Activated naive CD8-positive, alpha-beta T cell treated with anti-CD3 and anti-CD28 coated beads, Interleukin-2, amount 50 U/mL, for 16 hours (primary cell): ENCODE data around the gene UAP1L1.
A peak's percentile ranks its signal among the peaks of the same experiment; 100 is the strongest.
"Not testable (repeated sequence)": the region's sequence is repeated elsewhere in the genome, so short reads cannot be mapped to it uniquely, and the experiment has no call there.

ENCODE experiments used
- DNase-seq: peaks from one replicate; pipeline ENCODE4 v3.0.0-alpha.2; 2020; ENCODE audit warnings: low read depth, low spot score

Gene UAP1L1

DNA sequence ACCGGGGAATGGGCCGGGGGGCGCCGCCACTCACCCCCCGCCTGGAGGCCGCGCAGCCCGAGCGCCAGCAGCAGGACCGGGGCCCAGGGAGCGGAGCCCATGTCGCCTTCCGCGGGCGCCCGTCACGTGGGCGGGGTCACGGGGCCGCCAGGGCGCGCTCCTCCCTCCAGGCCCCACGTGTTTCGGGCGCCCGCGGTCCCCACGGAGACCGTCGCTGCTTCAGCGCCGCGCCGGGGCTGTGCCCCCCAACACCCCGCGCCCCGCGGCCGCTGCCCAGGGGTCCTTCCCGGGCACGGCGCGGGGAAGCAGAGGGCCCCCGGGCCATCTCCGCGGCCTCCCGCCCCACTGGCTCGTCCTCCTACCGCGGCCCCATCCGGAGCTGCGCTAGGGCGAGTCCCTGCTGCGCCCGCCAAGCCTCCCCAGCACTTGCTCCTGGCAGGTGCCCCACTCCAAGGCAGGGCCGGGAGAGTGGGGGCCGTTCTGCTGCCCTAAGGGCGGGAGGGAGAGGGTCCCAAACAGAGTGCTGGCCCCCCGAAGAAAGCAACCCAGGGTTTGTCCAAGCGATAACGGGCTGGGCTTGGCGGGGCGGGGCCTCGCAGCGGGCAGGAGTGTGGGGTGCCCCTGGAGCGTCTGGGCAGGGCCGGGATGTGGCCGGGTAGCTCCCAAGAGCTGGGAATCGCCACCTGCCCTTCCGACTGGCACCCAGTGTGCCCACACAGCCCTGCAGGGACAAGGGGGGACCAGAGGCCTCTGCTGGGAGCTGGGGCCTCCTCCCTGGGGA is 37.5 kb downstream of the UAP1L1 start, which contains the start of gene DPP7:
TSS of gene DPP7 (minus strand) at position 121 of the 781 bp plus-strand sequence. CDS start at position 101, 20 bp downstream.
- DNase-seq = peak; percentile 55

DNA sequence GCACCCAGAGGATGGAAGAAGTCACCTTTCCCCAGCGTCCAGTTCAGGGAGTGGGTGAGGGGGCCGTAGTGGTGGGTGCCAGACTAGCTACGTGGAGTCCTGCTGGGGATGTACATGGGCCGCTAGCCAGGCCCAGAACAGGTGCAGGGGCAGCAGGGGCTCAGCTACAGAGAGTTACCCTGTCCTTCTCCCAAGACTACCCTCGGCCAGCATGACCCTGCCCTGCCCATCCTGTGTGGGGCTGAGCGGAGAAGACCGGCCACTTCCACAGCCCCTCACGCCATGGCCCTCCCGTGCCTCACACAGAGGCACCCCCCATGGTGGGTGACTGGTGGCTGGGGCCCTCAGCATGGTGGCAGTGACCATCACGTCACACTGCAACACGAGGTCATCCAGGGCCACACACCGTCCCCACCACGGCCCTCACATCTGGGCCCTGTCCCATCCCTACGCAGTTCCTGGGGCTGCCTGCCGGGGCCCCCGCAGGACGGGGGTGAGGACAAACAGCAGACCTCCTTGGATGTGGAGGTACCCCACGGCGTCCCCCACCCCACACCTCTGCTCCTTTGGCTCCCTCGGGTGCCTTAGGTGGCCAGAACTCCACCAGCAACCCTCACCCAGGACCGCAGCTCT is 38.2 kb downstream of the UAP1L1 start:
- DNase-seq = no peak

DNA sequence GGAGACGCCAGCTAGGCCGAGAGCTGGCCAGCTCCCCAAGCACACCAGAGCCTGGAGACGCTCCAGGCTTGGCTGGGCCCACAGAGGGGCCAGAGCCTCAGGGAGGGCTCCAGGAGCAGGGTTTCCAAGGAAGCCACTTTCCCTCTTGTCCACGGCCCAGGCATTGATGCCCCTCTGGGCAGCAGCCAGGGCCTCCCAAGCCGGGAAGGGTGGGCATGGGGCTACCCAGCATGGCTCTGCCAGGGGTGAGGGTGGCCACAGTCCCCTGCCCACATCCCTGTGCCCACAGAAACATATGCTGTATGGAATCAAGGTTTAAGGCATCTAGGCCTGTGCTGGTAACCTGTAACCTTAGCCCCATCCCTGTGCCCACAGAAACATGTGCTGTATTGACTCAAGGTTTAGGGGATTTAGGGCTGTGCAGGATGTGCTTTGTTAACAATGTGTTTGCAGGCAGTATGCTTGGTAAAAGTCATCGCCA is 38.8 kb downstream of the UAP1L1 start:
- no peak for DNase-seq

DNA sequence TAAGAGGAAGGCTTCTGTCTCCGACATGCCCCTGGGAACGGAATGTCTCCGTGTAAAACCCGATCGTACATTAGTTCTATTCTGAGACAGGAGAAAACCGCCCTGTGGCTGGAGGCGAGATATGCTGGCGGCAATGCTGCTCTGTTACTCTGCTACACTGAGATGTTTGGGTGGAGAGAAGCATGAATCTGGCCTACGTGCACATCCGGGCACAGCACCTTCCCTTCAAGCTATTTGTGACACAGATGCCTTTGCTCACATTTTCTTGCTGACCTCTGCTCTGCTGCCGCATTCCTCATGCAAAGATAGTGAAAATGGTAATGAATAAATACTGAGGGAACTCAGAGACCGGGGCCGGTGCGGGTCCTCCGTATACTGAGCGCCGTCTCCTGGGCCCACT is 39.4 kb downstream of the UAP1L1 start:
- DNase-seq = no peak

DNA sequence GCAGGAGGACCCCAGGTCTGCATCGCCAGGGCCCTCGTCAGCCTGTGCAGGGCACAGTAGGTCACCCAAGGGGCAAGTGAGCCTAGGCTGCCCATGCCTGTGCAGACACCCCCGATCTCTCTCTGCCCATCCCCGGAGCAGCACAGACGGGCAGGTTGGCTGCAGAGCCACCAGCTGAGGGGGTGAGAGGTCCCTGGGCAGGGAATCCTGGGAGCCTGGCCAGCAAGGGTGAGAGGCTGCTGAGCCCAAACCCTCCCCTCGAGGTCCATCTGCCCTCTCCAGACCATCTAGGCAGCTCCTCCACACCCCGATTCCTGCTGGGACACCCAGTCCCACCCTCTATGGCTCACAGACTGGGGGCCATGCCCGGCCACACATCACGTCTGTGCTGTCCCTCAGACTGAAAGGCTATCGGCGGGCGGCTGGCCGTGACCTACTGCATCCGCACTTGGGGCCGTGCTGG is 40.0 kb downstream of the UAP1L1 start:
- DNase-seq = no peak

DNA sequence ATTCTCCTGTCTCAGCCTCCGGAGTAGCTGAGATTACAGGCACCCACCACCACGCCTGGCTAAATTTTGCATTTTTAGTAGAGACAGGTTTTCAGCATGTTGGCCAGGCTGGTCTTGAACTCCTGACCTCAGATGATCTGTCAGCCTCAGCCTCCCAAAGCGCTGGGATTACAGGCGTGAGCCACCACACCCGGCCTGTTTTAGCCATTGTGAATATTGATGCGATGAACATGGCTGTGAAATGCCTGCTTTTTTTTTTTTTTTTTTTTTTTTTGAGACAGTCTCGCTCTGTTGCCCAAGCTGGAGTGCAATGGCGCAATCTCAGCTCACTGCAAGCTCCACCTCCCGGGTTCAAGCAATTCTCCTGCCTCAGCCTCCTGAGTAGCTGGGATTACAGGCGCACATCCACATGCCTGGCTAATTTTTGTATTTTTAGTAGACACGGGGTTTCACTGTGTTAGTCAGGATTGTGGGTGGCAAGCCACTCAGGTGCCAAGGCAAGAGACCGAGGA is 40.8 kb downstream of the UAP1L1 start:
- not testable (repeated sequence) for DNase-seq

DNA sequence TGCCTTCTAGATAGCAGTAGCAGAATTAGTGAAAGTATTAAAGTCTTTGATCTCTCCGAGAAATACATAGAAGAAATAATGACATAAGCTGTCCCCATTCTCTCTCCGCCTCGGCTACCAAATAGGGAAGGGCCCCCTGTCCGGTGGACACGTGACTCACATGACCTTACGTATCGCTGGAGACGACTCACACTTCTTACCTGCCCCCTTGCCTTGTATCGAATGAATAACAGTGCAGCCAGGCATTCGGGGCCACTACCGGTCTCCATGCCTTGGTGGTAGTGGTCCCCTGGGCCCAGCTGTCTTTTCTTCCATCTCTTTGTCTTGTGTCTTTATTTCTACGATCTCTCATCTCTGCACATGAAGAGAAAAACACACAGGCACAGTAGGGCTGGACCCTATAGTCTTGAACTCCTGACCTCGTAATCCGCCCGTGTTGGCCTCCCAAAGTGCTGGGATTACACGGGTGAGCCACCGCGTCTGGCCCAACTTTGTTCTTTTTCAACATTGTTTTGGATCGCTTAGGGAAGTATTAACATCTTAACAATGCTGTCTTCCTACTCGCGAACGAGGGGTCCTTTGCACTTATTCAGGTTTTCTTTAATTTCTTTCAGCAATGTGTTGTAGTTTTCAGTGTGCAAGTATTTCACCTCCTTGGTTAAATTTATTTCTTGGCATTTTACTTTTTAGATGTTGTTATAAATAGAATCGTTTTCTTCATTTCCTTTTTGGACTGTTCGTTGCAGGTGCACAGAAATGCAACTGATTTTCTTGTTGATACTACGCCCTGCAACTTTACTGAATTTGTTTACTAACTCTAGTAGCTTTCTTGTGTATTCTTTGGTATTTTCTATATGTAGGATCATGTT is 44.8 kb downstream of the UAP1L1 start:
- DNase-seq = not testable (repeated sequence)

DNA sequence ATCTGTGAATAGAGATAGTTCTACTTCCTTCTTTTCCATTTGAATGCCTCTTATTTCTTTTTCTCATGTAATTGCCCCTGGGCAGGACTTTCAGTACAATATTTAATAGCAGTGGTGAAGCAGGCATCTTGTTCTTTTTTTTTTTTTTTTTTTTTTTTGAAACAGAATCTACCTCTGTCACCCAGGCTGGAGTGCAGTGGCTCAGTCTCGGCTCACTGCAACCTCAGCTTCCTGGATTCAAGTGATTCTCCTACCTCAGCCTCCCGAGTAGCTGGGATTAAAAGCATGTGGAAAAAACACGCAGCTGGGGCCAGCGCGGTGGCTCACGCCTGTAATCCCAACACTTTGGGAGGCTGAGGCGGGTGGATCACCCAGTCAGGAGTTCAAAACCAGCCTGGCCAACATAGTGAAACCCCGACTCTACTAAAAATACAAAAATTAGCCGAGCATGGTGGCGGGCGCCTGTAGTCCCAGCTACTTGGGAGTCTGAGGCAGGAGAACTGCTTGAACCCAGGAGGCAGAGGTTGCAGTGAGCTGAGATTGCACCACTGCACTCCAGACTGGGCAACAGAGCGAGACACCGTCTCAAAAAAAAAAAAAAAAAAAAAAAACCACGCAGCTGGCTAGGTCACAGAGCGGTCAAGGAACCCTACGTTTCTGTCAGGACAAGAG is 45.6 kb downstream of the UAP1L1 start:
- not testable (repeated sequence) for DNase-seq

DNA sequence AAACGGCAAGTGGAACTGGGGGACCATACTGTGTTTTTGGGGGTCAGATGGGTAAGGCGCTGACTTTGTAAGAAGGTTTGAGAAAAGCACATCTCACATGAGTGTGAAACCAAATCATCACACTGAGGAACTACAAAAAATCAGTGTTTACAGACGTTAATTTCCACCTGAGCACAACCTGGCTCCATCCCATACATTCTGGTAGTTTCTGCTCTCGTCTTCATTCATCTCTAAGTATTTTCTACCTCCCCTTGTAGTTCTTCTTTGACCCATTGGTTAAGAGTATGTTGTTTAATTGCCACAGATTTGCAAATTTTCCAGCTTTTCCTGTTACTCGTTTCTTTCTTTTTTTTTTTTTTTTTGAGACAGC is 46.1 kb downstream of the UAP1L1 start:
- DNase-seq = no peak

DNA sequence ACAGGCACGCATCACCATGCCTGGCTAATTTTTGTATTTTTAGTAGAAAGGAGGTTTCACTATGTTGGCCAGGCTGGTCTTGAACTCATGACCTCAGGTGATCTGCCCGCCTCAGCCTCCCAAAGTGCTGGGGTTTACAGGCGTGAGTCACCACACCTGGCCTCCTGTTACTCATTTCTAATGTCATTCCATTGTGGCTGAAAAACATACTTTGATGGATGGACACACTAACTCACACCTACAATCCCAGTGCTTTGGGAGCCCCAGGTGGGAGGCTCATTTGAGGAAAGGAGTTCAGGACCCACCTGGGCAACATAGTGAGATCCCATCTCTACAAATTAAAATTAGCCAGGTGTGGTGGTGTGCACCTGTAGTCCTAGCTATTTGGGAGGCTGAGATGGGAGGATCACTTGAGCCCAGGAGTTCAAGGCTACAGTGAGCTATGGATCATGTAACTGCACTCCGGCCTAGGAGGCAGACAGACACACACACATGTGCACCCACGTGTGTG is 46.7 kb downstream of the UAP1L1 start:
- DNase-seq = not testable (repeated sequence)

DNA sequence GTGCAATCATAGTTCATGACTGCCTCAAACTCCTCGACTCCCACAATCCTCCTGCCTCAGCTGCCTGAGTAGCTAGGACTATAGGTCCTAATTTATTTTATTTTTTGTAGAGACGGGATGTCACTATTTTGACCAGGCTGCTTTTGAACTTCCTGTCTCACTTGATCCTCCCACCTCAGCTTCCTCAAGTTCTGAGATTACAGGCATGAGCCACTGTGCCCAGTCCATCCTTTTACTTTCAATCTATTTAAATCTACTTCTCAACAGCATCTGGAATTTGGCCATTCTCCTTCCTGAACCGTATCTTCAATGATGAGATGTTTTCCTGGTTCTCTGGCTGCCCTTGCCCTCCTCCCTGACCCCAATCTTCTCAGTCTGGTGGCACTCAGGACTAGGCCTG is 49.5 kb downstream of the UAP1L1 start:
- DNase-seq = no peak

DNA sequence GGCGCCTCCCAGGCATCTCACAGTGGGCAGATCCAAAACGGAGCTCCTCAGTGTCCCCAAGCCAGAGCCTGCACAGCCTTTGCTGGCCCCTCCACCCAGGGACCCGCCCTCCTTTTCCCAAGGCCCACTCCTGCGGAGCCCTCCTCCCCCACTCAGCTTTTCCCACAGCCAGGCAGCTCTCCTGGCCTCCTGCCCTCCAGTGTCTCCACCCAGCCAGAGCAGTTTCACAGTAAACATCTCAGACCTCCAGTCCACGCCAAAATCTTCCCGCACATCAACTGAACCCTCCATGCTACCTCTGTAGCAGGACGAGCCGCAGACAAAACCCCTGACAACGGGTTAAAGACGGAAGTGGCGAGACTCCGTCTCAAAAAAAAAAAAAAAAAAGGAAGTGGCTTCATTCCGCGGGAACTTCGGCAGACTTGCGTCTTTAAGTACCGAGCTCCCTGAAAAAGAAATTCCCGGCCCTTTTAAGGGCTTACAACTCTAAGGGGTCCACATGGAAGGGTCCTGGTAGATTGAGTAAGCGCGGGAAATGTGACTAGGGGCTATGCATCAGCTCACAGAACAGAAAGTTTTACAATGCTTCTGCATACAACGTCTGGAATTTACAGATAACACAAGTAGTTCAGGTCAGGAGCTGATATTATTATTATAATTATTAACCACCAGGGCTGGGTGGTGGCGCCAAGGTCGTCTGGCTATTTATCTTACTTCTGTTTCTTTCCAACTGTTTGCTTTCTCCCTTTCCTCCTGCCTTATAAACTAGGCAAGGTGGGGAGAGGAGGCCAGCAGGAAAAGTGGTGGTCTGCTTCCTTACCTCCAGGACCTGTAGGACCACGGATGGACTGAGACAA is 50.2 kb downstream of the UAP1L1 start:
- no peak for DNase-seq

DNA sequence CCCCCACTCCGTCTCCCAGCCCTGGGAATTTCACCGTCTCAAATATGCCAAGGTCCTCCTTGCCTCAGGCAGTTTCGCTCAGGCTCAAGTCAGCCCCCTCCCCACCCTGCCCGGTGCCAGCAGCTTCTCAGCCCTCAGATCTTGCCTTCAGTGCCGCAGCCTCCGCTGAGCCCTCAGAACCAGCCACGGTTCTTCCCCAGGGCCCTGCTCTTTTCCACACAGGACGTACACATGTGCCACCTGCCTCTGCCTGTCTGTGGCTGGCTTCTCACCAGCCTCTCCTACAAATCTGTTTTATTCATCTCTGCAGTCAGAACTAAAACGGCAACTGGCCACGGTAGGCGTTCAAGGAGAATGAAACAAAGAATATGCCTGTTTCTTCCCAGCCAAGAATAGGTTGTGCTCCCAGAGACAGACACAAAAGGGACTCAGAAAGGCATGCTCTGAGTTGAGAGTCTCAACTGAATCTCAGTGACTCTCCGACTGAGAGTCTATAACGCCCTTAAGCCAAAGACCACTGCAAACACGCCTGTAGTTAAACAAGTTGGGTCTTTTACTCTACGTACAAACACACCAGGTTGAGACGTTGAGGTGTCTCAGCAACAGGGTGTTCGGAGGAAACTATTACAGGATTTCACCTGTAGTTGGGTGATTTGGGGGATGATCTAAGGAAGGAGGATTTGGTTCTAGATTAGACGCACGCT is 51.0 kb downstream of the UAP1L1 start:
- no peak for DNase-seq

DNA sequence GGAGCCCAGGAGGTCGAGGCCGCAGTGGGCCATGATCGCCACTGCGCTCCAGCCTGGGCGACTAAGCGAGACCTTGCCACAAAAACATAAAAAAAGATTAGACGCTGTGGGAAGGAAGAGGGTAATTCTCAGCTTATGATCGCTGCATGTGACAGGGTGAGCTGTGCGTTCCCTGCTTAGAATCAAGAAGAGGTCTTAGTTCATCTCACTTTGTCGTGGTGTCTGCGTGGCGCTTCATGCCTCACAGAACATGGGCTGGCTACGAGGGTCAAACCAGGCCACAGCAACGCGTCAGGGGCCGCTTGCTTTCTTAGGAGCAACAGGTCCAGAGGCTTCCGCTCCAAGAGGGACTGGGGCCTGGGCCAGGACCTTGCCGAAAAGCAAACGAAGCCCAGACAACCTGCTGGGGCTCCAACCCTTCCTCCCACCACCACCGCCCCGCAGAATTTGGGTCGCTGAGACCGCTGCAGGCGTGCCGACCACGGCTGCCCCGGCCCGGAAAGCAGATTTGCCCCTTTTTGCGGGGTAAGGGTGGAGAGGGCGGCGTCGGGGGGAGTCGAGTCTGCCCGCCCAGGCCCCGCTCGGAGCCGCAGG is 51.6 kb downstream of the UAP1L1 start:
- DNase-seq = no peak

DNA sequence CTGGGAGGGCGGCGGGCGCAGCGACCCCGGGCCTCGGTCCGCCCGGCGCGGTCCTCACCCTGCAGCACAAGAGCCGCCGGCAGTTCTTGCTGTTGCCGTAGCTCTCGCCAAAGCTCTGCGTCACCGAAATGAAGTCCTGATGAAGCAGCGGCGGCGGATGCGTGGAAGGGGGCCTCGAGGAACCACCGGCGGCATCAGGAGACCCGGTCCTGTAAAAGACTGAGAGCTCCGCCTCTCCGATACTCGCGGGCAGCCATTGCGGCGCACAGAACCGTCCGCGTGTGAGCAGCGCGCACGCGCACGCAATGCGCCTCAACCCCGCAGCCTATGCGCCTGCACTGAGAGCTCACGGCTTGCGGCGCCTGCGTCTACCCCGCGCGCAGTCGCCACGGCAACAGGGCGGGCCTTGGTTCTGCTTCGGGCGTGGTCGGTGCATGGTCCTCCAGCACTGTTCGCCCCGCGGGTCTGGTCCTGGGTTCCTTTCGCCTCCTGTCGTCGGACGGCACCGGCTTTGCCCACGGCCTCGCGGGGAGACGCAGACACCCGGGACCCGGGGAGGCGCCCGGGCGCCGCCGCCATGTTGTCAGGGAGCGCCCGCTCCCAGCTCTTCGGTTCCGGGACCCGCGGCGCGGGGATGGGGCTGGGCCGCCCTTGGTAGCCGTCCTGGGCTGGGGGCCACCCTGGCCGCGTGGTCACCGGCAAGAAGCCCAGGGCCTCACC is 52.3 kb downstream of the UAP1L1 start:
- DNase-seq = peak; percentile 73

DNA sequence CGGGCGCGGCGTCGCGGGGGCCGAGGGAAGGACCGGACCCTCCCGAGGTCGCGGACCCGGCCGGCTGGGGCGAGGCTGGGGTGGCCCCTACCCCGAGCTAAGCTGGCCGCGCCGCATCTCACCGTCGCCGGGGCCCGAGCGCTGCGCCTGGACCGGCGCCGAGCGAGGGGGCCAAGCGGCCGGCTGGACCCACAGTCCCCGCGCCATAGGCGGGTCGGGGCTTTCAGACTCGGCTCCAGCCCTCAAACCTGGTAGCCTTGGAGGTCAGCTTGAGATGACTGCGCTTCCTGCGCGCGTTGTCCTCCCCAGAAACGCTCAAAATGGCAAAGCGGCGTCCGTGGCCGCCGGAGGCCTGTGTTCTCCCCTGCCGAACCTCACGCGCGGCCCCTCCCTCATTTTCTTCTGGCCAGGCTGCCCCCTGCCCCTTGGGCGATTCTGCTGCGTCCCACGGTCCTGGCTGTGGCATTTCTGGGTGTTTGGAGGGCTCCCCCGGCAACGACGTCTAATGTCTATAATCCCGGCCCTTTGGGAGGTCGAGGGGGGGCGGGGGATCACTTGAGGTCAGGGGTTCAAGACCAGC is 52.9 kb downstream of the UAP1L1 start:
- DNase-seq = no peak
